ENCODE data around the gene KCNAB1.
A peak's percentile ranks its signal among the peaks of the same experiment; 100 is the strongest.
"Not testable (repeated sequence)": the region's sequence is repeated elsewhere in the genome, so short reads cannot be mapped to it uniquely, and the experiment has no call there.

KCNAB1 gene

DNA sequence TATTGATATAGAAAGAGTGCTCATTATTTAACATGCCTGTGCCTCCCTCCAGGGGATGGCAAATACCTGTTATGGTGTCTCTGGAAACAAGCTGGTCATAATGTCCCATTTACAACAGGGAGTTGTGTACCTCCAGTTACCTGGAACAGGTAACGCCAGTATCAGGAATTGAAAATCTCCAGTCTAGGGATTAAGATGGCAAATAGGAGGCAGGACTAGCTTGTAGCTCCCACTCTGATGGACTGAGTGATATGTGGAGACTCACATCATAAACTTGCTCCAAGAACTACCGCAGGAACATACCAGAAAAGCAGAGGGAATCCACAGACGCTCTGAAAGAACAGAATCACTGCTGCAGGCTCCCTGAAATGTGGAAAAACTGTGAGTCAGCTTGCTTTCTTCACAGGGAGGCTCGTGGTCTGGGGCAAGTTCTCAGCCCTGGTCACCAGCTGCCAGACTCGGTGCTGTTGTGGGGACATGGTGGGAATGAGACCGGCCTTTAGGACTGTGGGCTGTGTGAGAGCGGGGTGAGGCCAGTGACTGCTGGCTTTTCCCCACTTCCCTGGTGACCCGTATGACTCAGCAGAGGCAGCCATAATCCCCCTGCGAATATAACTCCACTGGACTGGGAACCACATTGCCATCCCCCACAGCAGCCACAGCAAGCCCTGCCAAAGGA lies 97.4 kb downstream of the KCNAB1 start:
- no peaks in the 10 kb centered on the region for H3K9me3 ChIP-seq (ENCODE audit: insufficient read depth, low read depth, low read length)
- no peaks in the 10 kb centered on the region for H3K9me2 ChIP-seq (replicated peaks; ENCODE audit: low read depth, low read length)
- no peaks in the 10 kb centered on the region for H4K20me1 ChIP-seq (ENCODE audit: insufficient read depth, low read length, poor library complexity, severe bottlenecking)
- no peaks in the 10 kb centered on the region for H3K79me2 ChIP-seq (ENCODE audit: insufficient read depth, low read length)
- H3K4me2 ChIP-seq (ENCODE audit: low read depth, low read length, poor library complexity, severe bottlenecking) = no peak overlapping the region
- no peak overlapping the region for H2AFZ ChIP-seq (ENCODE audit: low read length)
- H3K4me3 ChIP-seq (ENCODE audit: low read length, poor library complexity, severe bottlenecking) = no peak overlapping the region
- H3K36me3 ChIP-seq (ENCODE audit: insufficient read depth, low read length) = no peaks in the 10 kb centered on the region
- H3K9ac ChIP-seq (ENCODE audit: low read depth, low read length, poor library complexity, severe bottlenecking) = no peak overlapping the region
- H3K4me1 ChIP-seq (ENCODE audit: insufficient read depth, low read length, poor library complexity, severe bottlenecking) = peaks cover 27% of the 10 kb centered on the region
- no peaks in the 10 kb centered on the region for H3F3A ChIP-seq (ENCODE audit: low read depth)
- no peaks in the 10 kb centered on the region for H3K27me3 ChIP-seq (ENCODE audit: insufficient read depth, low read length, poor library complexity, severe bottlenecking)
- TF ChIP-seq, protein P1, sequence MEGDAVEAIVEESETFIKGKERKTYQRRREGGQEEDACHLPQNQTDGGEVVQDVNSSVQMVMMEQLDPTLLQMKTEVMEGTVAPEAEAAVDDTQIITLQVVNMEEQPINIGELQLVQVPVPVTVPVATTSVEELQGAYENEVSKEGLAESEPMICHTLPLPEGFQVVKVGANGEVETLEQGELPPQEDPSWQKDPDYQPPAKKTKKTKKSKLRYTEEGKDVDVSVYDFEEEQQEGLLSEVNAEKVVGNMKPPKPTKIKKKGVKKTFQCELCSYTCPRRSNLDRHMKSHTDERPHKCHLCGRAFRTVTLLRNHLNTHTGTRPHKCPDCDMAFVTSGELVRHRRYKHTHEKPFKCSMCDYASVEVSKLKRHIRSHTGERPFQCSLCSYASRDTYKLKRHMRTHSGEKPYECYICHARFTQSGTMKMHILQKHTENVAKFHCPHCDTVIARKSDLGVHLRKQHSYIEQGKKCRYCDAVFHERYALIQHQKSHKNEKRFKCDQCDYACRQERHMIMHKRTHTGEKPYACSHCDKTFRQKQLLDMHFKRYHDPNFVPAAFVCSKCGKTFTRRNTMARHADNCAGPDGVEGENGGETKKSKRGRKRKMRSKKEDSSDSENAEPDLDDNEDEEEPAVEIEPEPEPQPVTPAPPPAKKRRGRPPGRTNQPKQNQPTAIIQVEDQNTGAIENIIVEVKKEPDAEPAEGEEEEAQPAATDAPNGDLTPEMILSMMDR (conservative IDR thresholded peaks at IDR 0.05; ENCODE audit: low read length) = no peak
- TF ChIP-seq EZH2phosphoT487 (IDR thresholded peaks at IDR 0.05; ENCODE audit: borderline replicate concordance) = no peak

DNA sequence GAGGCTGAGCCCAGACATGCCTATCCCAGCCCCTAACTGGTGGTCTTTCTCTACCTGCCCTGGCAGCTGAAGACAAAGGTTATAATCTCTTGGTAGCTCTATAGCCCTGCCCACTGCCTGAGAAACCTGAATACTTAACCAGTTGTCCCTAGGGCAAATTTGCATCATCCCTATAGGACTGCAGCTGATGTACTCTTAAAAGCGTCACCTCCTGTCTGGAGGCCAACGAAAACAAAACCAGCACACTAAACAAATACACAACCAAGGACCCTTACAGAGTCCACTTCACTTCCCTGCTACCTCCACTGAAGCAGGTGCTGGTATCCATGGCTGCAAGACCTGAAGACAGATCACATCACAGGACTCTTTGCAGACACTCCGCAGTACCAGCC lies 98.0 kb downstream of the KCNAB1 start:
- H3K36me3 ChIP-seq (ENCODE audit: insufficient read depth, low read length) = no peaks in the 10 kb centered on the region
- H3K9me2 ChIP-seq (replicated peaks; ENCODE audit: low read depth, low read length) = no peaks in the 10 kb centered on the region
- H3K4me3 ChIP-seq (ENCODE audit: low read length, poor library complexity, severe bottlenecking) = no peak overlapping the region
- no peak overlapping the region for H2AFZ ChIP-seq (ENCODE audit: low read length)
- H3K4me2 ChIP-seq (ENCODE audit: low read depth, low read length, poor library complexity, severe bottlenecking) = no peak overlapping the region
- no peaks in the 10 kb centered on the region for H4K20me1 ChIP-seq (ENCODE audit: insufficient read depth, low read length, poor library complexity, severe bottlenecking)
- no peak overlapping the region for H3K9ac ChIP-seq (ENCODE audit: low read depth, low read length, poor library complexity, severe bottlenecking)
- no peaks in the 10 kb centered on the region for H3F3A ChIP-seq (ENCODE audit: low read depth)
- H3K79me2 ChIP-seq (ENCODE audit: insufficient read depth, low read length) = no peaks in the 10 kb centered on the region
- no peaks in the 10 kb centered on the region for H3K9me3 ChIP-seq (ENCODE audit: insufficient read depth, low read depth, low read length)
- no peaks in the 10 kb centered on the region for H3K27me3 ChIP-seq (ENCODE audit: insufficient read depth, low read length, poor library complexity, severe bottlenecking)
- H3K4me1 ChIP-seq (ENCODE audit: insufficient read depth, low read length, poor library complexity, severe bottlenecking) = peaks cover 25% of the 10 kb centered on the region
- no peak for TF ChIP-seq EZH2phosphoT487 (IDR thresholded peaks at IDR 0.05; ENCODE audit: borderline replicate concordance)
- TF ChIP-seq, protein P1 (conservative IDR thresholded peaks at IDR 0.05; ENCODE audit: low read length) = no peak

DNA sequence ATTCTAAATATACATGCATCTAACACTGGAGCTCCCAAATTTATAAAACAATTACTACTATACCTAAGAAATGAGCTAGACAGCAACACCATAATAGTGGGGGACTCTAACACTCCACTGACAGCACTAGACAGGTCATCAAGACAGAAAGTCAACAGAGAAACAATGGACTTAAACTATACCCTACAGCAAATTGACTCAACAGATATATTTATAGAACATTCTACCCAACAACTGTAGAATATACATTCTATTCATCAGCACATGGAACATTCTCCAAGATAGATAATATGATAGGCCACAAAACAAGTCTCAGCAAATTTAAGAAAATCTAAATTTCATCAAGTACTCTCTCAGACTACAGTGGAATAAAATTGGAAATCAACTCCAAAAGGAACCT lies 102.0 kb downstream of the KCNAB1 start:
- H3K4me3 ChIP-seq (ENCODE audit: low read length, poor library complexity, severe bottlenecking) = peak overlapping the region; percentile 36
- not testable (repeated sequence) for H2AFZ ChIP-seq (ENCODE audit: low read length); H3K9ac ChIP-seq (ENCODE audit: low read depth, low read length, poor library complexity, severe bottlenecking); H3K27me3 ChIP-seq (ENCODE audit: insufficient read depth, low read length, poor library complexity, severe bottlenecking); H4K20me1 ChIP-seq (ENCODE audit: insufficient read depth, low read length, poor library complexity, severe bottlenecking); H3F3A ChIP-seq (ENCODE audit: low read depth); H3K36me3 ChIP-seq (ENCODE audit: insufficient read depth, low read length); H3K79me2 ChIP-seq (ENCODE audit: insufficient read depth, low read length); H3K9me3 ChIP-seq (ENCODE audit: insufficient read depth, low read depth, low read length); H3K9me2 ChIP-seq (replicated peaks; ENCODE audit: low read depth, low read length)
- H3K4me2 ChIP-seq (ENCODE audit: low read depth, low read length, poor library complexity, severe bottlenecking) = peak overlapping the region; percentile 57
- H3K4me1 ChIP-seq (ENCODE audit: insufficient read depth, low read length, poor library complexity, severe bottlenecking) = peaks cover 20% of the 10 kb centered on the region

DNA sequence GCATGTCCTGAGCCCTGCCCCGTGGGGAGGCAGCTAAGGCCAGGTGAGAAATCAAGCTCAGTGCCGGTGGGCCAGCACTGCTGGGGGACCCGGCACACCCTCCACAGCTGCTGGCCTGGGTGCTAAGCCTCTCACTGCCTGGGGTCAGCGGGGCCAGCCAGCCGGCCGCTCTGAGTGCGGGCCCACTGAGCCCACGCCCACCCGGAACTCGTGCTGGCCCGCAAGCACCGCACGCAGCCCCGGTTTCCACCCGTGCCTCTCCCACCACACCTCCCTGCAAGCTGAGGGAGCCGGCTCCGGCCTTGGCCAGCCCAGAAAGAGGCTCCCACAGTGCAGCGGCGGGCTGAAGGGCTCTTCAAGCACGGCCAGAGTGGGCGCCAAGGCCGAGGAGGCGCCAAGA lies 103.7 kb downstream of the KCNAB1 start:
- not testable (repeated sequence) for H3K9me3 ChIP-seq (ENCODE audit: insufficient read depth, low read depth, low read length)

More for the DNA sequence above, 103.7 kb downstream of the KCNAB1 start:
- H3K9ac ChIP-seq (ENCODE audit: low read depth, low read length, poor library complexity, severe bottlenecking); H3K36me3 ChIP-seq (ENCODE audit: insufficient read depth, low read length); H4K20me1 ChIP-seq (ENCODE audit: insufficient read depth, low read length, poor library complexity, severe bottlenecking); H3F3A ChIP-seq (ENCODE audit: low read depth); H3K79me2 ChIP-seq (ENCODE audit: insufficient read depth, low read length); H3K27me3 ChIP-seq (ENCODE audit: insufficient read depth, low read length, poor library complexity, severe bottlenecking); H3K4me3 ChIP-seq (ENCODE audit: low read length, poor library complexity, severe bottlenecking); H2AFZ ChIP-seq (ENCODE audit: low read length); H3K4me2 ChIP-seq (ENCODE audit: low read depth, low read length, poor library complexity, severe bottlenecking); H3K9me2 ChIP-seq (replicated peaks; ENCODE audit: low read depth, low read length): not testable (repeated sequence)
- peaks cover 15% of the 10 kb centered on the region for H3K4me1 ChIP-seq (ENCODE audit: insufficient read depth, low read length, poor library complexity, severe bottlenecking)

All from Loucy (cell line).